ENCODE results near the gene NOP56.
A peak's percentile ranks its signal among the peaks of the same experiment; 100 is the strongest.
"Not testable (repeated sequence)": the region's sequence is repeated elsewhere in the genome, so short reads cannot be mapped to it uniquely, and the experiment has no call there.

The NOP56 gene

DNA sequence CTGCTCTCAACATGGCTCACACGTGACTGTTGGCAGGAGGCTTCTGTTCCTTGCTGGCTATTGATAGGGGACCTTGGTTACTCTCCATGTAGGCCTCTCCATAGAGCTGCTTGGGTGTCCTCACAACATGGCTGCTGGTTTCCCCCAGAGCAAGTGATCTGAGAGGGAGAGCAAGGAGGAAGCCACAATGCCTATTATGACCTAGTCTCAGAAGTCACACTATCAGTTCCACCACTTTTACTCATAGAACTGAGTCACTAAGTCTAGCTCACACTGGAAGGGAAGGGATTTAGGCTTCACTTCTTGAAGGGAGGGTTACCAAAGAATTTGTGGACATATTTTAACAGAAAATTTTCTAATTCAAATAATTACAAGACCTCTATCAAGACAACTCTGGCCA is 8.7 kb upstream of the NOP56 start:
- DNase-seq (ENCODE audit: low read depth in 2 of 2): no peak

DNA sequence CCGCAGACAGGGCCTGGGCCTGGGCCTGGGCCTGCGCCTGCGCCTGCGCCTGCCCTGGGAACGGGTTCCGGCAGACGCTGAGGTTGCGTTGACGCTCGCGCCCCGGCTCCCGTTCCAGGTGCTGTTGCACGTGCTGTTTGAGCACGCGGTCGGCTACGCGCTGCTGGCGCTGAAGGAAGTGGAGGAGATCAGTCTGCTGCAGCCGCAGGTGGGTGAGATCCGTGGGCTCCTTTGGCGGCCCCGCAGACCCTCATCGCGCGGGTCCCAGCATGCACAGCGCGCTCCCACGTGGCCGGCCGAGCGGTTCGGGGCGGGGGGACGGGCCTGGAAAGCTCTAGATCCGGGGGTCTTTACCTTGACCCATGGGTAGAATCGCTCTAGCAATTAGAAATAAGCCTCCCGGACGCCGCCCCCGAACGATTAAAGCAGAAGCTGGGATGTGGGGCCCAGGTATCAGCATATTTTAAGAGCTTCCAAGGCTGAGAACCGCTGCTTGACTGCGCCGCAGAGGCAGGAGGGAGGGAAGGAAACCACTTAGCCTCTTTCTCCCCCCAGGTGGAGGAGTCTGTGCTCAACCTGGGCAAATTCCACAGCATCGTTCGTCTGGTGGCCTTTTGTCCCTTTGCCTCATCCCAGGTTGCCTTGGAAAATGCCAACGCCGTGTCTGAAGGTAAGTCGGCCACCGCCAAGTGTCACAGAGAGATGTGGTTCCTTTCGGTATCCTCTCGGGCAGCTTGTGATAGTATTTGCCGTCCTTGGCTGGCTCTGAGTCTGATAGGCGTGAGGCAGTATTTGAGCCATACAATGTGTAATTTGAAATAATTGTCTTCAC is 508 bp downstream of the NOP56 start:
- DNase-seq (ENCODE audit: low read depth in 2 of 2): no peak

- no peak for DNase-seq (ENCODE audit: low read depth in 2 of 2)
These were observed 1.3 kb downstream of the NOP56 start for GRCh38 chr20:2653556-2654383.

- DNase-seq (ENCODE audit: low read depth in 2 of 2): no peak
These were observed 2.0 kb downstream of the NOP56 start for GRCh38 chr20:2654384-2654822.

DNA sequence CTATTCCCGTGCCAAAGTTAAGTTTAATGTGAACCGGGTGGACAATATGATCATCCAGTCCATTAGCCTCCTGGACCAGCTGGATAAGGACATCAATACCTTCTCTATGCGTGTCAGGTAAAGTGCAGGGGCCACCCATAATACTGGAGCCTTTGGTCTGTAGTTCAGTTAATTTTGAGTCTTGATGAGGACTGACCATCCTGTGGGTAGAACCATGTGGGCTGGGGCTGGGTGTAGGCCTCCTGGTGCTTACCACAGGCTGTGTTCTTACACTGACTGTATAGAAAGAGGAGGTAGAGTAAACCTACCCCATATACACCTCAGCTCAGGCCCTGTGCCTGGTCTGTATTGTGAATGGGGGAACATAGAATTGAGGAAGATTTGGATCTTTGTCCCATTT is 2.4 kb downstream of the NOP56 start:
- DNase-seq (ENCODE audit: low read depth in 2 of 2): no peak

- DNase-seq (ENCODE audit: low read depth in 2 of 2): no peak
These were observed 3.1 kb downstream of the NOP56 start for GRCh38 chr20:2655331-2656116.

GRCh38 chr20:2656471-2657117 is 4.2 kb downstream of the NOP56 start:
- DNase-seq (ENCODE audit: low read depth in 2 of 2): no peak

DNA sequence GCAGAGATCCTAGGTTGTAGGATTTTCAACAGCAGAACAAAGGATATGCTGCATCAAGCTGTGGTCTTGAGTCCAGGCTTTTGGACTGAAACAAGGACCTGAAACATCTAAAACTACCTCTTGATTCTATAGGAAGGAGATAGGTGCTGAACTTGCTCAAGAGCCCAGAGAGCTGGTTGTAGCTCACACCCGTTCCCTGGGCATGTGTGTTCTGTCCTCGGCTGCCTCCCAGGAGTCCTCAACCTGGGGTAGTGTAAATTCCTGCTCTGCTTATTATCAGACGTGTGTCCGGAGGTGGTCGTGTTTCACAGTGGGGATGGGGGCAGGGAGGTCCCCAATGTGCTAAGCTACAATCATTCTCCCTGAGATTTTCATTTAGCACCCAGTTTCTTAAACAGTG is 4.8 kb downstream of the NOP56 start:
- DNase-seq (ENCODE audit: low read depth in 2 of 2): no peak

GRCh38 chr20:2657674-2658073 is 5.2 kb downstream of the NOP56 start:
- DNase-seq (ENCODE audit: low read depth in 2 of 2): no peak

DNA sequence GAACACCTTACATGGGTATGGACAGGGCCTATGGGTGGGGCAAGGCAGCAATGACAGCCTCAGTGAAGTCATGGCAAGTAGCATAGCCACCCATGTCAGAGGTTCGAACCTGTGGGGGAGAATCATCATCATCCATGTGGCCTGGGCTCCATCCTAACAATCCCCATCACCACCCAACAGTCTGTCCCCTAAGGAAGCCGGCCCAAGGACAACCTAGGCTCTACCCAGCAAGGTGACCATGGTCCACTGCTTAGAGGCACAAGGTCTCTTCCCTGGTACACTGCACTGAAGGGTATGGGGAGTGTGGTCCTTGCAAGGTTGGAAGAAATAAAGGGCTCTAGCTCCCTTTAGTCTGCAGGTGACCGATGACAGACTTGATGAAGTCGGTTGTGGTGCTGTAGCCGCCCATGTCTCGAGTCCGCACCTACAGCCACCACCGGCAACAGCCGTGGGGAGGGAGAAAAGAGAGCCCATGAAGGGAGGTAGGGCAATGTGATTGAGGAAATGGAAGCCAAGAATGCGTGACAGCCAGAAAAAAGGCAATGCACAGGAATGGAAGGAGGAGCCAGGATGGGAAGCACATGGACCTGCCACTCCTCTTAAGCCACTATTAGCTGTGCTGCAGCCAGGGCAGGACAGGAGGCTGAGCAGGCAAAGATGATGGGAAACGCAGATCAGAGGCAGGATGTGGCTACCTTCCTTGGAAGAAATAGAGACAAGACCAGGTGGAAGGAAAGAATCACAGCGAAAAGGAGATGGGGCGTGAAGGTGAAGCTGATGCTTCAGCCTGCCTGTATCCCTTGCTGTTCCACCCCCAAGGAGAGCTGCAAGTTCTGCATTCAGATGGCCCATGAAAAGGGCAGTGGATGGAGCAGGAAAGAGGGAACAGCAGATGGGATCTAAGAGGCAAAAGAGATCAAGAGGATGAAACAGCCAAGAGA is 6.3 kb downstream of the NOP56 start:
- no peak for DNase-seq (ENCODE audit: low read depth in 2 of 2)

DNA sequence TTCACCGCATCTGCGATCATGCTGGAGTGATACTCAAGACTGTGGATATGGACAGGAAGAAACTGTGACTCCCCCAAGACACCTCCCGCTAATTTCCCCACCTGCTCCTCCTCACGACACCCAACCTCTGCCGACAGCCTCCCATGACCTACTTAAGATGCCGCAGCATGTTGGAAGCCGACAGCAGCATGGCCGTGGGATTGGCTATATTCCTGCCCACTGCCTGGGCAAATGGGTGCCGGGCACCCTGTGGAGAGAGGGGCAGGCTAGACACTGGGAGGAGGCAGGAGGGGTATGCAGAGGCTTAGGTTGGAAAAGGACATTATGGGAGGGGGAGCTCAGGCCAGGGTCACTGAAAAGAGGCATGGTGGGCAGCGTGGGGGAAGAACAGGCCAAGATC is 7.1 kb downstream of the NOP56 start:
- no peak for DNase-seq (ENCODE audit: low read depth in 2 of 2)

GRCh38 chr20:2663364-2663886 is 11.0 kb downstream of the NOP56 start:
- DNase-seq (ENCODE audit: low read depth in 2 of 2): no peak

DNA sequence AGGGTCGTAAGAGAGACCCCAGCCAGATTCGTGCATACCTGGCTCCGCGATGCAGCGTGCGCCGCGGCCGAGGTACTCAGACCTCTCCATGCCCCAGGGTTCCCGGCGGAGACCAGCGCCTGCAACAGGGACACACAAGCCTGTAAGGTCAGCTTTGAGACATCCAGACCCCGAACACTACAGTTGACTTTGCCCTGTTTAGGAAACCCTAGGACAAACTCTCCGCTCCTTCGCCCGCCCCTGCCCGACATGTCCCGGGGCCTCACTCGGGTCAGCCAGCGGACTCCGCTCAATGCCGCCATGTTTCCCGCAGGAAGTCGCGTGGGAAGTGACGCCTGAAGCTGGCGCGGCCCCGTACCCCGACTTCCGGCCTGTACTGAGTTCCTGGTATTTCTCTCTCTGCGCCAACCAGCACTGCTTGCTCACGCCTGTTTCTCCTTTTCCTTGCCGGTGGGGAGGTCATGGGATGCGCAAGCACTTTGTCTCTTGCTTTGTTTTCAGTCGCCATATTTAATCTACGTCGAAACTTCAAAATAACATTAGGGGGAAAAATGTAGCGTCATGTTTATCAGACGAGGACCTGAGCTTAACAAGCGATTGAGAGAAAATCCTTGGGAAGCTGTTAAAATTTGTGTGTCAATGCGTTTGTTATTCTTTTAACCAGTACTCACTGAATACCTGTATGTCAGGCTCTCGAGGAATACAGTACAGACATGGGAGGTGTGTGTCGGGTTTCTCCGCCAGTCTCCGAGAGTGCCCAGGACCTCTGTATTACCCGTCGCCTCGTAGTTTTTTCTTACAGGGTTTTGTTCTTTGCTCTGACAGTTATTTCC is 11.7 kb downstream of the NOP56 start, which contains the start of gene IDH3B:
IDH3B (minus strand) TSS at position 330 of the 833 bp plus-strand sequence; CDS start at position 302, 28 bp downstream.
- peak; percentile 83 to 87 for DNase-seq (ENCODE audit: low read depth in 2 of 2)

DNA sequence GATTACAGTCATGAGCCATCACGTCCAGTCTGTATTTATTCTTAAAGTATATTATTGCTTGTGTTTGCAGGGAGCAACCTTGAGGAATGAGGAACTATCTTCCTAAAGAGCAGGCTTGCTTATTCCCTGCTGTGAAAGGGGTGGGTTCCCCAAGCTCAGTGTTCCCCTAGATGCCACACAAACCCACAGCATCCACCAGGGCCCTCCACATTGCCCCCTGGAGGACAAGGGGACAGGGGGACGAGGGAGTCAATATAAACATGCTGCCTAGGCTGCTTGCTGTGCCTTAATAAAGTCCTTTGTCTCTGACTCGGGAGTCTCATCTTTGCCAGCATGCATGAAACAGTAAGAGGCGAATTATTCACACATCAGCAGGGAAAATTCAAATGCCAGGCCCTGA is 19.5 kb downstream of the NOP56 start:
- no peak for DNase-seq (ENCODE audit: low read depth in 2 of 2)

GRCh38 chr20:2672446-2672845 is 20.0 kb downstream of the NOP56 start:
- DNase-seq (ENCODE audit: low read depth in 2 of 2): no peak

- no peak for DNase-seq (ENCODE audit: low read depth in 2 of 2)
These were observed 21.0 kb downstream of the NOP56 start for GRCh38 chr20:2673453-2673852.

GRCh38 chr20:2680046-2680445 is 27.6 kb downstream of the NOP56 start:
- DNase-seq (ENCODE audit: low read depth in 2 of 2): no peak

DNA sequence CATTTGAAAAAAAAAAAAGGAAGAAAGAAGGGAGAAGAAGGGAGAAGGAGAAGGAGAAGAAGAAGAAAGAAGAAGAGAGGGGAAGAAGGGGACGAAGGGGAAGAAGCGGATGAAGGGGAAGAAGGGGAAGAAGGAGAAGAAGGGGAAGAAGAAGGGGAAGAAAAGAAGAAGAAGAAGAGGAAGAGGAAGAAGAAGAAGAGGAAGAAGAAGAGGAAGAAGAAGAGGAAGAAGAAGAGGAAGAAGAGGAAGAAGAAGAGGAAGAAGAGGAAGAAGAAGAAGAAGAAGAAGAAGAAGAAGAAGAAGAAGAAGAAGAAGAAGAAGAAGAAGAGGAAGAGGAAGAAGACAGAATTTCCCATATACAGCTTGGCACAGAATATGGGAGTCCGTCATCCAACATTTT is 29.6 kb downstream of the NOP56 start:
- not testable (repeated sequence) for DNase-seq (ENCODE audit: low read depth in 2 of 2)

- not testable (repeated sequence) for DNase-seq (ENCODE audit: low read depth in 2 of 2)
These were observed 32.4 kb downstream of the NOP56 start for GRCh38 chr20:2684817-2685216.

Measured in stimulated activated CD8-positive, alpha-beta memory T cell treated with anti-CD3 and anti-CD28 coated beads, Interleukin-2, amount 100 ng/mL, for 1 hour (primary cell).